Liver (tissue), 9 donors: ENCODE data around the gene DNM3. TPM values are rescaled to one million over a fixed set of nuclear protein-coding genes. Genes with fewer than 3 reads are reported as not detected.

Source experiments
- DNase-seq: peaks from one replicate; pipeline ENCODE4 v3.0.0-alpha.2; 2017; ENCODE audit warnings: low spot score
- H3K27ac ChIP-seq, 2 donors: one replicate each; pipeline ENCODE4 v1.7.0; 2013; ENCODE audit warnings: inconsistent platforms in 2 of 2, low read length in 2 of 2, control low read depth in 1 of 2, low read depth in 1 of 2, mild to moderate bottlenecking in 1 of 2
- H3K27me3 ChIP-seq, 4 donors: one replicate each; pipeline versions ENCODE4 v1.6.1 to v1.7.0; 2013; ENCODE audit warnings: low read length in 3 of 4, inconsistent platforms in 1 of 4, mild to moderate bottlenecking in 1 of 4, moderate library complexity in 1 of 4; ENCODE audit not compliant: control insufficient read depth in 4 of 4, insufficient read depth in 4 of 4
- H3K36me3 ChIP-seq, 4 donors: one replicate each; pipeline versions ENCODE4 v1.6.1 to v1.7.0; 2013; ENCODE audit warnings: low read length in 3 of 4, mild to moderate bottlenecking in 3 of 4, low read depth in 1 of 4, moderate library complexity in 1 of 4; ENCODE audit not compliant: control insufficient read depth in 4 of 4, insufficient read depth in 3 of 4
- H3K4me1 ChIP-seq, 4 donors: one replicate each; pipeline versions ENCODE4 v1.6.1 to v1.7.0; 2013; ENCODE audit warnings: low read length in 3 of 4, mild to moderate bottlenecking in 3 of 4, moderate library complexity in 1 of 4; ENCODE audit not compliant: control insufficient read depth in 4 of 4, insufficient read depth in 4 of 4
- H3K4me3 ChIP-seq, 3 donors: one replicate each; pipeline versions ENCODE4 v1.6.1 to v1.7.0; 2013; ENCODE audit warnings: low read length in 3 of 3, control low read depth in 1 of 3, low read depth in 1 of 3, mild to moderate bottlenecking in 1 of 3
- H3K9ac ChIP-seq, 2 donors: one replicate each; pipeline ENCODE4 v1.7.0; 2013; ENCODE audit warnings: low read length in 2 of 2, mild to moderate bottlenecking in 2 of 2, moderate library complexity in 2 of 2, control low read depth in 1 of 2, low read depth in 1 of 2
- H3K9me3 ChIP-seq, 4 donors: one replicate each; pipeline versions ENCODE4 v1.6.1 to v1.7.0; 2013; ENCODE audit warnings: low read length in 3 of 4; ENCODE audit not compliant: control insufficient read depth in 4 of 4
- EGR1 ChIP-seq, 2 donors: IDR thresholded peaks; 2 replicates each; pipeline ENCODE4 v1.6.1; 2016 to 2018; ENCODE audit warnings: antibody characterized with exemption in 2 of 2, low read depth in 2 of 2
- FOXA1 ChIP-seq: IDR thresholded peaks from 2 replicates; pipeline ENCODE4 v1.6.1; 2016; ENCODE audit warnings: antibody characterized with exemption
- FOXA2 ChIP-seq: IDR thresholded peaks from 2 replicates; pipeline ENCODE4 v1.6.1; 2016; ENCODE audit warnings: antibody characterized with exemption
- GABPA ChIP-seq, 2 donors: IDR thresholded peaks in 1 of 2; conservative IDR thresholded peaks in 1 of 2; 2 replicates each; pipeline ENCODE4 v1.6.1; 2016; ENCODE audit warnings: antibody characterized with exemption in 2 of 2, mild to moderate bottlenecking in 1 of 2, moderate library complexity in 1 of 2
- HNF4A ChIP-seq, 2 donors: conservative IDR thresholded peaks; 2 replicates each; pipeline ENCODE4 v1.6.1; 2016; ENCODE audit warnings: antibody characterized with exemption in 2 of 2, mild to moderate bottlenecking in 2 of 2
- HNF4G ChIP-seq: IDR thresholded peaks from 2 replicates; pipeline ENCODE4 v1.6.1; 2016; ENCODE audit warnings: antibody characterized with exemption
- JUND ChIP-seq, 2 donors: IDR thresholded peaks; 2 replicates each; pipeline ENCODE4 v1.6.1; 2016; ENCODE audit warnings: antibody characterized with exemption in 2 of 2
- NR2F2 ChIP-seq: IDR thresholded peaks from 2 replicates; pipeline ENCODE4 v1.6.1; 2016; ENCODE audit warnings: antibody characterized with exemption
- RXRA ChIP-seq, 2 donors: IDR thresholded peaks; 2 replicates each; pipeline ENCODE4 v1.6.1; 2017 to 2018; ENCODE audit warnings: antibody characterized with exemption in 2 of 2, mild to moderate bottlenecking in 1 of 2
- SP1 ChIP-seq: IDR thresholded peaks from 2 replicates; pipeline ENCODE4 v1.6.1; 2018; ENCODE audit warnings: antibody characterized with exemption, mild to moderate bottlenecking
- TAF1 ChIP-seq: conservative IDR thresholded peaks from 2 replicates; pipeline ENCODE4 v1.6.1; 2016; ENCODE audit warnings: antibody characterized with exemption, mild to moderate bottlenecking
- WGBS: extraction: QIAGEN DNeasy Blood & Tissue Kit; methylation state at CpG from one replicate; pipeline ENCODE4 v1.1.7; 2013; 5-methylcytosine and 5-hydroxymethylcytosine counted together
- polyA plus RNA-seq, 2 donors: library from polyadenylated mRNA; stranded (reverse) in 1 of 2; unstranded in 1 of 2; fragments of 200-250 nt in 1 of 2; fragments of >200 nt in 1 of 2; fragmentation: Nextera tagmentation in 1 of 2; extraction: Ambion mirVana in 1 of 2; gene quantifications; one replicate each; pipeline versions ENCODE4 v1.2.1 to v1.2.3, GENCODE V29; 2013 to 2015
- total RNA-seq, 2 donors: library from RNA; depleted of rRNA; stranded (reverse); fragments of >200 nt; gene quantifications; one replicate each; pipeline ENCODE4 v1.2.3, GENCODE V29; 2014
- TF ChIP-seq, protein P1 (sequence below): IDR thresholded peaks from 2 replicates; pipeline ENCODE4 v1.6.1; 2016; ENCODE audit warnings: antibody characterized with exemption, mild to moderate bottlenecking
- TF ChIP-seq, protein P2 (sequence below): fragments of 150-350 bp; IDR thresholded peaks from 2 replicates; pipeline ENCODE4 v1.5.1; 2017; ENCODE audit warnings: improper control_type of control experiment, low read depth, low read length; ENCODE audit not compliant: missing input control
- TF ChIP-seq, protein P3 (sequence below): IDR thresholded peaks from 2 replicates; pipeline ENCODE4 v1.6.1; 2016; ENCODE audit warnings: antibody characterized with exemption
- TF ChIP-seq, protein P4 (sequence below): IDR thresholded peaks from 2 replicates; pipeline ENCODE4 v1.6.1; 2016; ENCODE audit warnings: antibody characterized with exemption
- TF ChIP-seq, protein P5 (sequence below): IDR thresholded peaks from 2 replicates; pipeline ENCODE4 v1.6.1; 2016; ENCODE audit warnings: antibody characterized with exemption
- donor health status: healthy.
- donor health status: healthy.
- donor health status: healthy.
- donor health status: healthy.
- donor health status: healthy.

DNM3 gene
- total and polyA plus RNA-seq, 4 donors = 0.08 to 3.2 (median 1.0) TPM

DNA sequence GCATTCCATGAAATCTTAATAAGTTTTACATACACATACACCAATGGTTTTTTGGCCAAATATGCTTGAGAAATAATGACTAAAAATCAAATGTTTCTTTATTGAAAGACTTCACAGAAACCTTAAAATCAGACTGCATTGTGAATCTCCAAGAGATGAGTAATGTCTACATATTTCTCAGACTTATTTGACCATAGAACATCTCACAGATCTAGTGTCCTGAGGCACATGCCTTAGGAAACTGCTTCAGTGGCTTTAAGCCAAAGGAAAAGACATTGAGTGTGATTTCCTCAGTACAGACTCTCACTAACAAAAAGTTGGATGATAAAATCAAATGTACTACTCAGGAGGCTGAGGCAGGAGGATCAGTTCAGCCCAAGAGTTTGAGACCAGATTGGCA is 573.0 kb downstream of the DNM3 start:
- no peaks in the 10 kb centered on the region for H3K36me3 ChIP-seq
- no peak for DNase-seq
- H3K27ac ChIP-seq = no peak overlapping the region
- H3K4me3 ChIP-seq = no peak overlapping the region
- TF ChIP-seq, protein P1, sequence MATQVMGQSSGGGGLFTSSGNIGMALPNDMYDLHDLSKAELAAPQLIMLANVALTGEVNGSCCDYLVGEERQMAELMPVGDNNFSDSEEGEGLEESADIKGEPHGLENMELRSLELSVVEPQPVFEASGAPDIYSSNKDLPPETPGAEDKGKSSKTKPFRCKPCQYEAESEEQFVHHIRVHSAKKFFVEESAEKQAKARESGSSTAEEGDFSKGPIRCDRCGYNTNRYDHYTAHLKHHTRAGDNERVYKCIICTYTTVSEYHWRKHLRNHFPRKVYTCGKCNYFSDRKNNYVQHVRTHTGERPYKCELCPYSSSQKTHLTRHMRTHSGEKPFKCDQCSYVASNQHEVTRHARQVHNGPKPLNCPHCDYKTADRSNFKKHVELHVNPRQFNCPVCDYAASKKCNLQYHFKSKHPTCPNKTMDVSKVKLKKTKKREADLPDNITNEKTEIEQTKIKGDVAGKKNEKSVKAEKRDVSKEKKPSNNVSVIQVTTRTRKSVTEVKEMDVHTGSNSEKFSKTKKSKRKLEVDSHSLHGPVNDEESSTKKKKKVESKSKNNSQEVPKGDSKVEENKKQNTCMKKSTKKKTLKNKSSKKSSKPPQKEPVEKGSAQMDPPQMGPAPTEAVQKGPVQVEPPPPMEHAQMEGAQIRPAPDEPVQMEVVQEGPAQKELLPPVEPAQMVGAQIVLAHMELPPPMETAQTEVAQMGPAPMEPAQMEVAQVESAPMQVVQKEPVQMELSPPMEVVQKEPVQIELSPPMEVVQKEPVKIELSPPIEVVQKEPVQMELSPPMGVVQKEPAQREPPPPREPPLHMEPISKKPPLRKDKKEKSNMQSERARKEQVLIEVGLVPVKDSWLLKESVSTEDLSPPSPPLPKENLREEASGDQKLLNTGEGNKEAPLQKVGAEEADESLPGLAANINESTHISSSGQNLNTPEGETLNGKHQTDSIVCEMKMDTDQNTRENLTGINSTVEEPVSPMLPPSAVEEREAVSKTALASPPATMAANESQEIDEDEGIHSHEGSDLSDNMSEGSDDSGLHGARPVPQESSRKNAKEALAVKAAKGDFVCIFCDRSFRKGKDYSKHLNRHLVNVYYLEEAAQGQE = no peak
- no peak for TF ChIP-seq FOXA2
- TF ChIP-seq SP1 = no peak
- TF ChIP-seq NR2F2 = no peak
- TF ChIP-seq, protein P2, sequence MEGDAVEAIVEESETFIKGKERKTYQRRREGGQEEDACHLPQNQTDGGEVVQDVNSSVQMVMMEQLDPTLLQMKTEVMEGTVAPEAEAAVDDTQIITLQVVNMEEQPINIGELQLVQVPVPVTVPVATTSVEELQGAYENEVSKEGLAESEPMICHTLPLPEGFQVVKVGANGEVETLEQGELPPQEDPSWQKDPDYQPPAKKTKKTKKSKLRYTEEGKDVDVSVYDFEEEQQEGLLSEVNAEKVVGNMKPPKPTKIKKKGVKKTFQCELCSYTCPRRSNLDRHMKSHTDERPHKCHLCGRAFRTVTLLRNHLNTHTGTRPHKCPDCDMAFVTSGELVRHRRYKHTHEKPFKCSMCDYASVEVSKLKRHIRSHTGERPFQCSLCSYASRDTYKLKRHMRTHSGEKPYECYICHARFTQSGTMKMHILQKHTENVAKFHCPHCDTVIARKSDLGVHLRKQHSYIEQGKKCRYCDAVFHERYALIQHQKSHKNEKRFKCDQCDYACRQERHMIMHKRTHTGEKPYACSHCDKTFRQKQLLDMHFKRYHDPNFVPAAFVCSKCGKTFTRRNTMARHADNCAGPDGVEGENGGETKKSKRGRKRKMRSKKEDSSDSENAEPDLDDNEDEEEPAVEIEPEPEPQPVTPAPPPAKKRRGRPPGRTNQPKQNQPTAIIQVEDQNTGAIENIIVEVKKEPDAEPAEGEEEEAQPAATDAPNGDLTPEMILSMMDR = no peak
- no peak for TF ChIP-seq RXRA (IDR thresholded peaks at IDR 0.05)
- TF ChIP-seq, protein P3, sequence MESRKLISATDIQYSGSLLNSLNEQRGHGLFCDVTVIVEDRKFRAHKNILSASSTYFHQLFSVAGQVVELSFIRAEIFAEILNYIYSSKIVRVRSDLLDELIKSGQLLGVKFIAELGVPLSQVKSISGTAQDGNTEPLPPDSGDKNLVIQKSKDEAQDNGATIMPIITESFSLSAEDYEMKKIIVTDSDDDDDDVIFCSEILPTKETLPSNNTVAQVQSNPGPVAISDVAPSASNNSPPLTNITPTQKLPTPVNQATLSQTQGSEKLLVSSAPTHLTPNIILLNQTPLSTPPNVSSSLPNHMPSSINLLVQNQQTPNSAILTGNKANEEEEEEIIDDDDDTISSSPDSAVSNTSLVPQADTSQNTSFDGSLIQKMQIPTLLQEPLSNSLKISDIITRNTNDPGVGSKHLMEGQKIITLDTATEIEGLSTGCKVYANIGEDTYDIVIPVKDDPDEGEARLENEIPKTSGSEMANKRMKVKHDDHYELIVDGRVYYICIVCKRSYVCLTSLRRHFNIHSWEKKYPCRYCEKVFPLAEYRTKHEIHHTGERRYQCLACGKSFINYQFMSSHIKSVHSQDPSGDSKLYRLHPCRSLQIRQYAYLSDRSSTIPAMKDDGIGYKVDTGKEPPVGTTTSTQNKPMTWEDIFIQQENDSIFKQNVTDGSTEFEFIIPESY = no peak
- TF ChIP-seq FOXA1 = no peak
- no peak for TF ChIP-seq JUND (IDR thresholded peaks at IDR 0.05)
- no peak for TF ChIP-seq HNF4A (conservative IDR thresholded peaks at IDR 0.05)
- TF ChIP-seq EGR1 (IDR thresholded peaks at IDR 0.05; ENCODE audit: low read depth in 2 of 2) = no peak
- TF ChIP-seq, protein P4, sequence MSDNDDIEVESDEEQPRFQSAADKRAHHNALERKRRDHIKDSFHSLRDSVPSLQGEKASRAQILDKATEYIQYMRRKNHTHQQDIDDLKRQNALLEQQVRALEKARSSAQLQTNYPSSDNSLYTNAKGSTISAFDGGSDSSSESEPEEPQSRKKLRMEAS = no peak
- H3K27me3 ChIP-seq = no peaks in the 10 kb centered on the region
- H3K9ac ChIP-seq = no peak overlapping the region
- H3K9me3 ChIP-seq = no peaks in the 10 kb centered on the region
- no peaks in the 10 kb centered on the region for H3K4me1 ChIP-seq

DNA sequence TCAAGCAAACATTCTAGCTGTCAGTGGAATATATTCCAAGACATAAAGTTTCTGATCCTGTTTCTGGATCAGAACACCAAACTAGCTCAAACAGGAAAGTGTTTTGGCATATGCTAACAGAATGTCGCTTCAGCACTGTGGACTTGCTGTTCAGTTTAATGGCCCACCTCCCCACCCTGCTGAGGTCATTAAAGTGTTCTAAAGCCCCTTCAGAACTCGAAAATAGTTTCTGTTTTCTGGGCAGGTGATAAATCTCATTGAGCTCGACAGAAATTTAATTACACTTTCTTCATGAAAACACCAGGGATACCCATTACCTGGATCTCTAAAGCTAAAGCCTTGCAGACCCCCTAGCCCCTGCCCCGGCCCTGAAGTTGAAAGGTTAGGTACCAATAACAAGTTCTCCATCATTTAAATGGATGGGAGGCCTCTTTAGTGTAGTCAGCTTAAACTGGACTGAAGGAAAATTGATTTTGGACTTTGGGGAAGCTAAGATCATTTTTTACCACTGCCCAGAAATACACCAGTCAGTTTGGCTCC is 575.3 kb downstream of the DNM3 start:
- Histone ChIP-seq H3K4me3 (no peak overlapping the region), H3K4me1 (no peaks in the 10 kb centered on the region), H3K9ac (no peak overlapping the region), H3K27ac (no peak overlapping the region), H3K36me3 (no peaks in the 10 kb centered on the region), H3K9me3 (no peaks in the 10 kb centered on the region), H3K27me3 (no peaks in the 10 kb centered on the region)
- 84% methylated on average over 4 of the region's 4 CpGs for WGBS
- no peak for DNase-seq
- no peak for TF ChIP-seq GABPA (IDR thresholded peaks at IDR 0.05 in 1 of 2, conservative IDR thresholded peaks at IDR 0.05 in 1 of 2)
- no peak for TF ChIP-seq EGR1 (IDR thresholded peaks at IDR 0.05; ENCODE audit: low read depth in 2 of 2)
- TF ChIP-seq JUND (IDR thresholded peaks at IDR 0.05) = no peak
- no peak for TF ChIP-seq TAF1
- TF ChIP-seq, protein P4 = no peak
- no peak for TF ChIP-seq RXRA (IDR thresholded peaks at IDR 0.05)
- TF ChIP-seq, protein P5, sequence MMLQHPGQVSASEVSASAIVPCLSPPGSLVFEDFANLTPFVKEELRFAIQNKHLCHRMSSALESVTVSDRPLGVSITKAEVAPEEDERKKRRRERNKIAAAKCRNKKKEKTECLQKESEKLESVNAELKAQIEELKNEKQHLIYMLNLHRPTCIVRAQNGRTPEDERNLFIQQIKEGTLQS = no peak
- no peak for TF ChIP-seq FOXA2
- TF ChIP-seq, protein P1 = no peak
- no peak for TF ChIP-seq SP1
- no peak for TF ChIP-seq HNF4G
- TF ChIP-seq, protein P3 = no peak
- TF ChIP-seq HNF4A (conservative IDR thresholded peaks at IDR 0.05) = no peak
- TF ChIP-seq FOXA1 = no peak
- TF ChIP-seq NR2F2 = no peak
